Astrocyte (in vitro differentiated cells and primary cell): ENCODE results near the gene RFESD. TPM values are rescaled to one million over a fixed set of nuclear protein-coding genes. Genes with fewer than 3 reads are reported as not detected.

Experiments used
- DNase-seq: peaks from one replicate; pipeline ENCODE4 v3.0.0-alpha.2; 2010; ENCODE audit warnings: low read depth
- FAIRE-seq: peaks from 2 replicates; lab custom pipeline; 2011; peaks lifted over from hg19 to GRCh38; lab: Jason Lieb, UNC
- H2AFZ ChIP-seq: 2 replicates; pipeline ENCODE4 v1.6.0; 2012; ENCODE audit warnings: low read depth, low read length, inconsistent platforms
- H3K27ac ChIP-seq: 2 replicates; pipeline ENCODE4 v1.5.1; 2011; ENCODE audit warnings: low read depth, low read length, inconsistent platforms
- H3K27me3 ChIP-seq: 2 replicates; pipeline ENCODE4 v1.6.0; 2011; ENCODE audit warnings: low read length, inconsistent platforms; ENCODE audit not compliant: insufficient read depth
- H3K36me3 ChIP-seq: 2 replicates; pipeline ENCODE4 v1.5.1; 2011; ENCODE audit warnings: low read length, inconsistent platforms; ENCODE audit not compliant: insufficient read depth
- H3K4me1 ChIP-seq: 2 replicates; pipeline ENCODE4 v1.5.1; 2011; ENCODE audit warnings: low read length, inconsistent platforms; ENCODE audit not compliant: insufficient read depth
- H3K4me2 ChIP-seq: 2 replicates; pipeline ENCODE4 v1.6.0; 2012; ENCODE audit warnings: low read length, inconsistent platforms
- H3K4me3 ChIP-seq: 2 replicates; pipeline ENCODE4 v1.5.1; 2011; ENCODE audit warnings: low read depth, mild to moderate bottlenecking, low read length, inconsistent platforms; ENCODE audit not compliant: insufficient read depth
- H3K79me2 ChIP-seq: 2 replicates; pipeline ENCODE4 v1.6.0; 2012; ENCODE audit warnings: mild to moderate bottlenecking, low read length, inconsistent platforms; ENCODE audit not compliant: insufficient read depth
- H3K9ac ChIP-seq: 2 replicates; pipeline ENCODE4 v1.6.0; 2012; ENCODE audit warnings: mild to moderate bottlenecking, low read length, inconsistent platforms
- H3K9me3 ChIP-seq: 2 replicates; pipeline ENCODE4 v1.5.1; 2012; ENCODE audit warnings: low read depth, mild to moderate bottlenecking, low read length, inconsistent platforms; ENCODE audit not compliant: insufficient read depth
- H4K20me1 ChIP-seq: 2 replicates; pipeline ENCODE4 v1.6.0; 2012; ENCODE audit warnings: low read length, inconsistent platforms; ENCODE audit not compliant: insufficient read depth
- H3K27ac Mint-ChIP-seq: one replicate; pipeline ENCODE4 v1.8.0; 2021; ENCODE audit warnings: mild to moderate bottlenecking, mixed read lengths; ENCODE audit not compliant: unreplicated experiment
- H3K27me3 Mint-ChIP-seq: one replicate; pipeline ENCODE4 v1.8.0; 2021; ENCODE audit warnings: low read depth, mixed read lengths; ENCODE audit not compliant: unreplicated experiment
- H3K36me3 Mint-ChIP-seq: one replicate; pipeline ENCODE4 v1.8.0; 2021; ENCODE audit warnings: low read depth, mixed read lengths; ENCODE audit not compliant: unreplicated experiment
- H3K4me1 Mint-ChIP-seq: one replicate; pipeline ENCODE4 v1.8.0; 2021; ENCODE audit warnings: low read depth, mixed read lengths; ENCODE audit not compliant: unreplicated experiment
- H3K4me3 Mint-ChIP-seq: one replicate; pipeline ENCODE4 v1.8.0; 2021; ENCODE audit warnings: mild to moderate bottlenecking, moderate library complexity, mixed read lengths; ENCODE audit not compliant: unreplicated experiment
- H3K9me3 Mint-ChIP-seq: one replicate; pipeline ENCODE4 v1.8.0; 2021; ENCODE audit warnings: mild to moderate bottlenecking, mixed read lengths; ENCODE audit not compliant: unreplicated experiment
- EZH2 ChIP-seq: IDR thresholded peaks from 2 replicates; pipeline ENCODE4 v1.6.1; 2012; ENCODE audit warnings: mild to moderate bottlenecking, low read length, inconsistent platforms; ENCODE audit not compliant: insufficient read depth
- total RNA-seq: library from RNA; stranded (reverse); gene quantifications from 2 replicates; pipeline ENCODE4 v1.2.1, GENCODE V29; 2021
- TF ChIP-seq, protein P1 (sequence below): IDR thresholded peaks from 2 replicates; pipeline ENCODE4 v1.5.1; 2011; ENCODE audit warnings: low read depth, mild to moderate bottlenecking, inconsistent platforms, low read length, moderate library complexity; ENCODE audit not compliant: insufficient read depth

RFESD gene
- total RNA-seq, 1 donor from 2014 or later = 2.2 TPM

DNA sequence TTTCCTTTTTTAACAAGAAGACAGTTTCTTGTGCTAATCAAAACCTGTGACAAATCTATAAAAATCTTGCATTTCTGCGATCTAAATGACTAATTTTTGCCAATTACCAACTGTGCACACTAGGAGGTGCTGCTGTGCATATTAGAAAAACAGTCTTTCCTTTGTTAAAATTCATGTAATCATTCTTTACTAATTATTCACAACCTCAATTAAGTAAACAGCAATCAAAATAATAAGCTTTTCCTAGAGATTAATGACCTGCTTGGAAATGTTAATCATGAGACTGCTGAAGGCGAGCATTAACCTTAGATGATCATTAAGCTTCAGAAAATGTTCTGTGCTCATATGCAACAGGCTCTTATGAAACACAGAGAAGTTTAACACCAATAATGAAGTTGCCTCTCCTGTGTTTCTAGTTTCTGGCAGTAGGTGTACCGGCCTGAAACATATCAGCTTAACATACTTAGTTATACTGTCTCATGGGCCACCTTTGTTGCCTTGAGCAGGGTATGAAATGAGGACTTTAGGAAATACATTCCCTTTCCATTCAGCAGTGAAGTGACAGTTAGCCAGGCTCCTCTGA, 17.7 kb downstream of the RFESD start:
- Histone ChIP-seq H2AFZ (peak overlapping the region; percentile 53), H3K9me3 (no peaks in the 10 kb centered on the region), H3K79me2 (no peaks in the 10 kb centered on the region), H3K4me2 (peak overlapping the region; percentile 8), H3K27ac (no peak overlapping the region), H3K36me3 (no peaks in the 10 kb centered on the region), H3K4me1 (peaks cover 15% of the 10 kb centered on the region), H3K9ac (peak overlapping the region; percentile 7), H3K27me3 (no peaks in the 10 kb centered on the region), H3K4me3 (no peak overlapping the region), H4K20me1 (no peaks in the 10 kb centered on the region)
- Mint-ChIP-seq H3K4me3 (no peak overlapping the region), H3K9me3 (no peaks in the 10 kb centered on the region), H3K36me3 (no peaks in the 10 kb centered on the region), H3K27ac (no peak overlapping the region), H3K4me1 (peaks cover 3% of the 10 kb centered on the region), H3K27me3 (no peaks in the 10 kb centered on the region)
- TF ChIP-seq, protein P1, sequence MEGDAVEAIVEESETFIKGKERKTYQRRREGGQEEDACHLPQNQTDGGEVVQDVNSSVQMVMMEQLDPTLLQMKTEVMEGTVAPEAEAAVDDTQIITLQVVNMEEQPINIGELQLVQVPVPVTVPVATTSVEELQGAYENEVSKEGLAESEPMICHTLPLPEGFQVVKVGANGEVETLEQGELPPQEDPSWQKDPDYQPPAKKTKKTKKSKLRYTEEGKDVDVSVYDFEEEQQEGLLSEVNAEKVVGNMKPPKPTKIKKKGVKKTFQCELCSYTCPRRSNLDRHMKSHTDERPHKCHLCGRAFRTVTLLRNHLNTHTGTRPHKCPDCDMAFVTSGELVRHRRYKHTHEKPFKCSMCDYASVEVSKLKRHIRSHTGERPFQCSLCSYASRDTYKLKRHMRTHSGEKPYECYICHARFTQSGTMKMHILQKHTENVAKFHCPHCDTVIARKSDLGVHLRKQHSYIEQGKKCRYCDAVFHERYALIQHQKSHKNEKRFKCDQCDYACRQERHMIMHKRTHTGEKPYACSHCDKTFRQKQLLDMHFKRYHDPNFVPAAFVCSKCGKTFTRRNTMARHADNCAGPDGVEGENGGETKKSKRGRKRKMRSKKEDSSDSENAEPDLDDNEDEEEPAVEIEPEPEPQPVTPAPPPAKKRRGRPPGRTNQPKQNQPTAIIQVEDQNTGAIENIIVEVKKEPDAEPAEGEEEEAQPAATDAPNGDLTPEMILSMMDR = peak; percentile 90
- no peak for TF ChIP-seq EZH2
- peak; percentile 33 for DNase-seq
- FAIRE-seq = peak; percentile 85

DNA sequence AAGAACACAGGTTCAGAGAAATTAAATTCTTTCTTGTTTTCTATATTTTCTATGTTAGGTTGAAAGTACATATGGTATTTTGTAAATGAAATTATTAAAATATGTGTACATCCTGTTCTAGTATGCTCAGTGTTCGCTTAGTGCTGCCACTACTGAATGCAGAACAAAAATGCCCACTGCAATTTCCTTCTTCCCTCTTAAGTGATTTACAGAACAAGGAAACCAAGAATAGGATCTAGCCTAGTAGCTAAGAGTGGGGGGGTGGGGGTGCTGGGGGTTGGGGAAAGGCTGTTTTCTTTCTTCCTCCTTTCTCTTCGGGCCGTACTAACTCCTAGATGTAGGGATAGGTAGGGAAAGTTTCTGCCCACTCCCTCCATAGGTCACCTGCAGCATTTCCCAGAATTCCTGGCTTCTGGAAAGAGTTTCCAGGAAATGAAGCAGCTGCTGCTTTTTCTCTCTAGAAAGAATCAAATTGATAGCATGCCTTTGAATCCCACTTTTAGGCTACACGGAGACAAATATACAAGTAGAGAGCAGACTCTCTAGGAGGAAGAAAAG, 20.6 kb downstream of the RFESD start:
- H2AFZ ChIP-seq = no peak overlapping the region
- no peaks in the 10 kb centered on the region for H4K20me1 ChIP-seq
- DNase-seq (no peak), FAIRE-seq (no peak)
- H3K27me3 Mint-ChIP-seq = no peaks in the 10 kb centered on the region
- H3K4me3 ChIP-seq = no peak overlapping the region
- H3K27ac Mint-ChIP-seq = no peak overlapping the region
- H3K36me3 Mint-ChIP-seq = no peaks in the 10 kb centered on the region
- H3K79me2 ChIP-seq = no peaks in the 10 kb centered on the region
- H3K4me1 Mint-ChIP-seq = peaks cover 17% of the 10 kb centered on the region
- no peak overlapping the region for H3K27ac ChIP-seq
- no peaks in the 10 kb centered on the region for H3K36me3 ChIP-seq
- H3K4me1 ChIP-seq = peaks cover 30% of the 10 kb centered on the region
- no peaks in the 10 kb centered on the region for H3K27me3 ChIP-seq
- TF ChIP-seq, protein P1 = no peak
- TF ChIP-seq EZH2 = no peak
- H3K9me3 ChIP-seq = no peaks in the 10 kb centered on the region
- no peak overlapping the region for H3K9ac ChIP-seq
- H3K4me3 Mint-ChIP-seq = no peak overlapping the region
- no peak overlapping the region for H3K4me2 ChIP-seq
- no peaks in the 10 kb centered on the region for H3K9me3 Mint-ChIP-seq

DNA sequence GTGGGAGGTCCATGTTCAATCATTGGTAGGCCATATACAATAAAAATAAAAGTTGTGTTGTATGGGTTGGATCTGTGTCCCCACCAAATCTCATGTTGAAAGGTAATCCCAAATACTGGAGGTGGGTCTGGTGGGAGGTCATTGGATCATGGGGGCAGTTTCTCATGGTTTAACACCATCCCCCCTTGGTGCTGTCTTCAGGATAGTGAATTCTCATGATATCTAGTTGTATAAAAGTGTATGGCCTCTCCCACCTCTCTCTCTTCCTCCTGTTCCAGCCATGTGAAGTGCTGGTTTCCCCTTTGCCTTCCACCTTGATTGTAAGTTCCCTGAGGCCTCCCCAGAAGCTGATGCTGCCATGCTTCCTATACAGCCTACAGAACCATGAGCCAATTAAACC, 21.1 kb downstream of the RFESD start:
- Histone ChIP-seq H3K9ac (no peak overlapping the region), H3K9me3 (no peaks in the 10 kb centered on the region), H3K4me1 (peaks cover 30% of the 10 kb centered on the region), H3K27me3 (no peaks in the 10 kb centered on the region), H4K20me1 (no peaks in the 10 kb centered on the region), H3K4me3 (no peak overlapping the region), H3K79me2 (no peaks in the 10 kb centered on the region), H3K4me2 (no peak overlapping the region), H3K36me3 (no peaks in the 10 kb centered on the region), H3K27ac (no peak overlapping the region), H2AFZ (no peak overlapping the region)
- Mint-ChIP-seq H3K9me3 (no peaks in the 10 kb centered on the region), H3K4me1 (peaks cover 17% of the 10 kb centered on the region), H3K36me3 (no peaks in the 10 kb centered on the region), H3K27me3 (no peaks in the 10 kb centered on the region), H3K27ac (no peak overlapping the region), H3K4me3 (no peak overlapping the region)
- DNase-seq = no peak
- no peak for FAIRE-seq
- no peak for TF ChIP-seq EZH2
- TF ChIP-seq, protein P1 = no peak
